Rectal smooth muscle tissue (tissue), 1 donor: ENCODE data around the gene SETX.

Experiments used
- H3K27ac ChIP-seq: one replicate; pipeline ENCODE4 v1.7.0; 2013; ENCODE audit warnings: low read depth, low read length, inconsistent platforms
- H3K27me3 ChIP-seq: one replicate; pipeline ENCODE4 v1.7.0; 2013; ENCODE audit warnings: low read length; ENCODE audit not compliant: control insufficient read depth, insufficient read depth
- H3K36me3 ChIP-seq: one replicate; pipeline ENCODE4 v1.7.0; 2013; ENCODE audit warnings: low read length; ENCODE audit not compliant: control insufficient read depth, insufficient read depth
- H3K4me1 ChIP-seq: one replicate; pipeline ENCODE4 v1.7.0; 2013; ENCODE audit warnings: low read length; ENCODE audit not compliant: control insufficient read depth, insufficient read depth
- H3K4me3 ChIP-seq: one replicate; pipeline ENCODE4 v1.7.0; 2013; ENCODE audit warnings: low read length
- H3K9ac ChIP-seq: one replicate; pipeline ENCODE4 v1.7.0; 2013; ENCODE audit warnings: low read length

Gene SETX

DNA sequence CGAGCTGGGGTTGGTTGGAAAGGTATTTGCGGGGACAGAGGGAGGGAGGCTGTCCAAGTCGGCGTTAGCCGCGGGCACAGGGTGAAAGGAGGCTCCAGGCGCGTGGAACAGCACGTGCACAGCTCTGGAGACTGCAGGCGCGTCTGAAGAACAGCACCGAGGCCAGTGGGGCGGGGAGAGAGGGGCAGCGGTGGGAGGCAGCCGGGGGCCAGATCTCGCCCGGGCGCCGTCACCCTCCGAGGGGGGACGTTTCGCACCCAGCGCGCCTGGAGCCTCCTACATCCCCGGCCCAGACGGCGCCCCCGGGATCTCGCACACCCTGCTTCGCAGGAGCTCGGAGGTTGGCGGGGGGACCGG, 113.3 kb downstream of the SETX start:
- Histone ChIP-seq H3K36me3 (no peaks in the 10 kb centered on the region), H3K4me1 (no peaks in the 10 kb centered on the region), H3K9ac (no peak overlapping the region), H3K27me3 (no peaks in the 10 kb centered on the region), H3K27ac (no peak overlapping the region), H3K4me3 (peak overlapping the region; percentile 82)

DNA sequence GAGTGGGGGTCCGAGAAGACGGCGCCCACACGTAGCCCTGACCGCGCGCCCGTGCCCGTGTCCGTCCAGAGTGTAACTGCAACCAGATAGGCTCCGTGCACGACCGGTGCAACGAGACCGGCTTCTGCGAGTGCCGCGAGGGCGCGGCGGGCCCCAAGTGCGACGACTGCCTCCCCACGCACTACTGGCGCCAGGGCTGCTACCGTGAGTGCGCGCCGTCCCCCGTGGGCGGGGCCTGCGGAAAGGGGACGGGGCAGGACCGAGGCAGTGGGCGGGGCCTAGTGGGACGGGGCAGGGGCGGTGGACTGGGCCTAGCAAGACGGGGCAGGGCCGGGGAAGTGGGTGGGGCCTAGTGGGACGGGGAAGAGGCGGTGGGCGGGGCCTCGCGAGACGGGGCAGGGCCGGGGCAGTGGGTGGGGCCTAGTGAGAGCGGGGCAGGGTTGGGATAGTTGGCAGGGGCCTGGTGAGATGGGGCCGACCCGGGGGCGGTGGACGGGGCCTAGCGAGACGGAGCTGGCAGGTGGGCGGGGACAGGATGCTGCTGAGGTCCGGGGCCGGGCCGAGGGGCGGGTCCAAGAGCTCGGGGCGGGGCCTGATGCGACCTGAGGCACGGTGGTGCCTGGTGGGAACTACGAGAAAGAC, 113.8 kb downstream of the SETX start:
- Histone ChIP-seq H3K4me3 (peak overlapping the region; percentile 82), H3K27ac (no peak overlapping the region), H3K36me3 (no peaks in the 10 kb centered on the region), H3K9ac (no peak overlapping the region), H3K27me3 (no peaks in the 10 kb centered on the region), H3K4me1 (no peaks in the 10 kb centered on the region)

DNA sequence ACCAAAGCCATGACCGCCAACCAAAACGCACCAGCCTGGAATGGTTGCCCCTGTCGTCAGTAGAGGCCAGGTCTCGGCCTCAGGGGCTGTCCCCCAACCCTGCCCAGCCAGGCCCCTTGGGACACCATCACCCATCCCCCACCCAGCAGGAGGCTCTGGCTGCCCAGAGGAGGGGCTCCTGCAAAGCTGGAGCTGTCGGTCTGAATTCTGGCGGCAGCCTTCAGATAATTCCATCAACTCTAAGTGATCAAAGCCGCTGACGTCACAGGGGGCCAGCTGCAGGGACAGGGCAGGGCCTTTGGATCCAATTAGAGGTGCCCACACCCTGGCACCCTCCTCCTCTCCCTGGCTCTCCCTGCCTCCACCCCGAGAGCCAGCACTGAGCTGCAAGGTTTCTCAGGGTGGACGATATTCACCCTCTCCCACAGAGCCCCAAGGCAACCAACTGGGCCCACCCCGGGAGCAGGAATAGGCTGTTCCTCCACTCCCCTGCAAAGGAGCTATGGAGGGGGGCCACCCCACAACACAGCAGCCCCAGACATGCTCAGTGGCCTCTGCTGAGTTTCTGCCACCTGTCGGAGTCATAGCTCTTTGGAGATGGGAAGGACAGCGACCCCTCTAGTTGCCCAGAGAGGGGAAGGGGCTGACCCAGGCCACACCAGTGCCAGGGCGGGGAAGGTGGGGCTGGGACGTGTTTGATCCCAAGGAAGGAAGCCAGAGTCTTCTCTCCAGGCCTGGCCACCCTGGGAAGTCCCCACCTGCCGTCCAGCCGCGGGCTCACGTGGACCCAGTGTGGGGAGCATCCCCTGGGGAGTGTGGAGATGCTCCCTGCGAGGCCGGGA, 114.6 kb downstream of the SETX start:
- Histone ChIP-seq H3K9ac (no peak overlapping the region), H3K27me3 (no peaks in the 10 kb centered on the region), H3K4me3 (peak overlapping the region; percentile 47), H3K4me1 (no peaks in the 10 kb centered on the region), H3K36me3 (no peaks in the 10 kb centered on the region), H3K27ac (no peak overlapping the region)

DNA sequence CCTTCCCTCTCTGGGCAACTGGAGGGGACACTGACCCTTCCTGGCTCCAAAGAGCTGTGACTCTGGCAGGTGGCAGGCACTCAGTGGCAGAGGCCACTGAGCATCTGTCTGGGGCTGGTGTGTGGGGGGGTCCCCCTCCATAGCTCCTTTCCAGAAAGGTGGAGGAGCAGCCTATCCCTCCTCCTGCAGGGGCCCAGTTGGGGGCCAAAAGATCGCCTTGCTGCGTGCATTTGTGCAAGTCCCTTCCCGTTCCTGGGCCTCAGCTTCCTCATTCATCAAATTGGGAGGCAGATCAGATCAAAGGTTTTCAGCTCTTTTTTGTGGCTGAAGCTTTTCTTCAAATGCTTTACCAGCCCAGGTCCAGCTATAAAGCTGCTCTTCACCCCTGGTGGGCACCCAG, 115.3 kb downstream of the SETX start:
- Histone ChIP-seq H3K27me3 (no peaks in the 10 kb centered on the region), H3K4me3 (no peak overlapping the region), H3K36me3 (no peaks in the 10 kb centered on the region), H3K27ac (no peak overlapping the region), H3K9ac (no peak overlapping the region), H3K4me1 (no peaks in the 10 kb centered on the region)

DNA sequence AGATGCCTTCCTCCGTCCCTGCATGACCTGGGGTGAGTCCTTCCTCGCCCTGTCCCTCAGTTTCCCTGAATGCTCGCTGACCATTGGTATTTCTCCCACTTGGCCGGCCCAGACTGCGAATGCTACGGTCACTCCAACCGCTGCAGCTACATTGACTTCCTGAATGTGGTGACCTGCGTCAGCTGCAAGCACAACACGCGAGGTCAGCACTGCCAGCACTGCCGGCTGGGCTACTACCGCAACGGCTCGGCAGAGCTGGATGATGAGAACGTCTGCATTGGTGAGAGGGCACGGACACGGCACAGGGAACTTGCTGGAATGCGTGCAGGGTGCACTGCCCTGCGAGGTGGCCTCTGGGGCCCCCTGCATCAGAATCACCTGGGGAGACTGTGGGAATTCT, 115.8 kb downstream of the SETX start:
- H3K27me3 ChIP-seq: no peaks in the 10 kb centered on the region
- H3K36me3 ChIP-seq: no peaks in the 10 kb centered on the region
- H3K27ac ChIP-seq: no peak overlapping the region
- H3K4me3 ChIP-seq: no peak overlapping the region
- no peak overlapping the region for H3K9ac ChIP-seq
- no peaks in the 10 kb centered on the region for H3K4me1 ChIP-seq

DNA sequence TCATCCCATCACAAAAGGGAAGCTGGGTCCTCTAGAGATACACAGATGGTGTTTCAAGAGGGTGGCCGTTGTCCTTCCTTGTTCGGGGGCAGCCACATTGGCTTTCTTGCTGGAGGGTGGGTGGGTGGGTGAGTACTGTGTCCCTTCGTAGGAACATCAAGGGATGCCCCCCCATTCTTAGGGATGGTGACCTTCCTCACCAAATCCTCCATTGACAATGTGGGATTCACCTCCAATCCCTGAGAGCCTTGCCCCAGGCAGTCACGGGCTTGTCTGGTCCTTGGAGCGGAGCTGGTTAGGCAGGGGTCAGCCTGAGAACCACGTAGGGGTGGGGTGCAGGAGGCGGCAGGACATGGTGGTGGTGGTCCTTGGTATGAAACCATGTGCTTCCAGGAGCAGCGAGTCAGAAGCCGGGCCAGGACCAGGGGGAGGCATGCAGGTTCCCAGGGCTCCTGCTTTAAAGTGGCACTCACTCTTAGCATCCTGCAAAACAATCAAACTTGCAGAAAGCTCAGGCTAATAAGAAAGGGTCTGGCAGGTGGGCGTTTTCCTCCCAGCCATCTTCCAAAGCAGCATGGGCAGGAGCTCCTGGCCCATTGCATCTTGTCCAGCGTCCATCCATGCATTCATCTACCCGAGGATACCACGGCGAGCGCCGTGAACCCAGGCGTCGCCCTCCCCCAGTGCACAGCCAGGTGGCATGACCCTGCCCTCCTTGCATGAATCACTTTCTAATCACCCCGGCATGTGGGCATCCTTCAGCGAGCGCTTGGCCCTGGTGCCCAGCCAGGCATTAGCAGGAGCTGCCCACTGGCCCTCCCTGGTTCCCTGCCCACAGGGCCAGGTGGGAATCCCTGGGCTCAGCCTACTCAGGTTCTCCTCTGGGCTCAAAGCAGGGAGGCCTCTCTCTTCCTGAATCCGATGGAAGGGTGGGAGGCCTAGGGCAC, 116.5 kb downstream of the SETX start:
- Histone ChIP-seq H3K27me3 (no peaks in the 10 kb centered on the region), H3K4me3 (no peak overlapping the region), H3K36me3 (no peaks in the 10 kb centered on the region), H3K4me1 (no peaks in the 10 kb centered on the region), H3K27ac (no peak overlapping the region), H3K9ac (no peak overlapping the region)

DNA sequence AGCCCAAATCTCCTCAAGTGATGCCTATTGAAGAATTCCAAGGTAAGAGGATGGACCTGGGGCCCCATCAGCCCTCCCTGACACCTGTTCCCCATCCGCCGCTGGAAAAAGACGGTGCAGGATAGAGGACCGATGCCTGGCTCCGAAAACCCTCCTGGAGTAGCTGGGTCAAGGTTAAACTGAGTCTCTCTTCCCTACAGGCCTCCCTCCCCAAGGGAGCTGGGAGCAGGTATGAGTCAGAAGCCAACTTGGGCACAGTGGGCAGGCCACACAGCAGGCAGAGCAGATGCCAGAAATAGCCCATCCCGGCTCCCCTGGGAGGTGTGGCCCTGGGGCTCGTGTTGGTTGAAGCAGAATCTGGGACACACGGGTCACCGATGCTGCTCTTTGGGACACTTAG, 117.3 kb downstream of the SETX start:
- Histone ChIP-seq H3K4me3 (no peak overlapping the region), H3K9ac (no peak overlapping the region), H3K27ac (no peak overlapping the region)

DNA sequence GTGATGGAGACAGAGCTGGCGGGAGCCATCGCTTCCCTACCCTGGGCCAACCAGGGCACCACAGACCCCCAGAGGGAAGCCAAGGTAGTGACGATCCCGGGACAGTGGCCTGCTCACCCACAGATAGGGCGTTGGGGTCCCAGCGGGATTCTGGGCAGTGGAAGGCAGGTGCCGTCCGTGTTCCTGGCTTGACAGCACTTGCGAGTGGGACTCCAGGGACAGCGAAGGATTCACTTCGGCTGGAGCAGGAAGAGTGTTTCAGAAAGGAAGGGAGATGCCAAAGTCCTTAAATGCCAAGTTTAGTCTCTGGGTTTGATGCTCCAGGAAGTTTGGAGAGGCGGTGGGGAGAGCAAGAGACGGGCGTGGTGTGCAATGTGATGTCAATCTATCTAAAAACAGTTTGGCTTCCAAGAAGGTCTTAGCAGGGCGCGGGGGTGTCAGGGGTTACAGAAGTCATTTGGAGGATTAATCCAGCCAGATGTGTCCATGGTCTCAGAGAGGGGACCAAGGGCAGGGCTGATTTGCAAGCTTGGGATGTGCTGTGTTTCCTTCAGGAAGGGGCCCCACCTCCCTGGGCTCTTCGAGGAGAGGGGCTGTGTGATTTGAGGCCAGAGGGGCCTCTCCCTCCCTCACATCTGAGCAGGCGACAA, 118.0 kb downstream of the SETX start:
- no peak overlapping the region for H3K4me3 ChIP-seq
- no peak overlapping the region for H3K27ac ChIP-seq
- no peaks in the 10 kb centered on the region for H3K36me3 ChIP-seq
- H3K9ac ChIP-seq: no peak overlapping the region
- no peaks in the 10 kb centered on the region for H3K27me3 ChIP-seq
- no peaks in the 10 kb centered on the region for H3K4me1 ChIP-seq

More for the DNA sequence above, 117.3 kb downstream of the SETX start:
- Histone ChIP-seq H3K27me3 (no peaks in the 10 kb centered on the region), H3K4me1 (no peaks in the 10 kb centered on the region), H3K36me3 (no peaks in the 10 kb centered on the region)

DNA sequence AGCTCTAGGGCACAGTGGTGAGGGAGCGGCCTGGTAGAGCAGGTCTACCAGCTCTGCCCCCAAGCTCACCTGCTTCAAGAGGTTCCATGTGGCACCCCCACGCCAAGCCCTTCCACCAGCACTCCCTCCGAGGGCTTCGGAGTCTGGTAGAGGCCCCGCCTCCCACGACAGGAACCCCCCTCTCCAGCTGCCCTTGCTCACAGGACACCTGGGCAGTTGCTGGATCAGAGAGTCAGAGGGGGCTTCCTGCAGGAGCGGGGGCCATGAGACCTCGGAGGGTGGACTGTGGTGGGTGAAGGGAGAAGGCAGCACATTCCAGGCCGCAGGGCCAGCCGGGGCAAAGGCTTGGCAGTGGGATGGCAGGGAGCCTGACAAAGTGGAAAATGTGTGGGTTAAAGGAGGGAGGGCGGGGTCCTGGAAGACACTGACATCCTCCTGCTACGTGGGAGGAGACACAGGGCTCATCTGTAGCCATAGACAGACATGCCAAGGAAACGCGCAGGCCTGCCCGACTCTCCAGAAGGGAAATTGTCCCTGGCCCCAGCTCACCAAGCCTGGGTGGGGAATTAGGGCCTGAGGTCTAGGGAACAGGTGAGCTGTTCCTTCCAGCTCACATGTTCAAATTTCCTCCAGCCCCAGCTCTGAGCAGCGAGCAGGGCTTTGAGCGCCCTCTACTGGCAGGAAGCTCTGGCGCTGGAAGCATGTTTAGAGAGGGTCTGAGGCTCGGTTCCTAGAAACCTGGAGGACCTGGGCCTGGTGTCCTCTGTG, 118.7 kb downstream of the SETX start:
- Histone ChIP-seq H3K9ac (no peak overlapping the region), H3K27ac (no peak overlapping the region), H3K4me1 (no peaks in the 10 kb centered on the region), H3K36me3 (no peaks in the 10 kb centered on the region), H3K27me3 (no peaks in the 10 kb centered on the region), H3K4me3 (no peak overlapping the region)

DNA sequence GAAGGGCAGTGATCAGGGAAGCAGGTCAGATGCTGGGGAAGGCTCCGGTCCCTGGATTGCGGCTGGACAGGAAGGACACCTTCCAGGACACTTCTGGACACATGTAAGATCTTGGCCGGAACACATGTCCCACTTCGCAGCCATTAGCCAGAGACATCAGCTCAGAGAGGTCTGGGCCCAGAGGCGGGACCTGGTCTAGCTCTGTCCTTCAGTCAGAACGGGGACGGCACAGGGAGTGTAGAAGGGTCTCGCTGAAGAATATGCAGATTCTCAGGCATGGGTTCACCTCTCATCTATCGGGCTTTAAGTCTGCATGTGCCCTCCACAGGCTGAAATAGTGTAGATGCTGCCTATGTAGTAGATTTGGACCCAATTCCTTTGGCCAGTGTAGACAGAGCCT, 119.7 kb downstream of the SETX start:
- H3K27ac ChIP-seq: no peak overlapping the region
- peaks cover under 1% of the 10 kb centered on the region for H3K27me3 ChIP-seq
- no peaks in the 10 kb centered on the region for H3K4me1 ChIP-seq
- no peak overlapping the region for H3K4me3 ChIP-seq
- H3K9ac ChIP-seq: no peak overlapping the region
- no peaks in the 10 kb centered on the region for H3K36me3 ChIP-seq

DNA sequence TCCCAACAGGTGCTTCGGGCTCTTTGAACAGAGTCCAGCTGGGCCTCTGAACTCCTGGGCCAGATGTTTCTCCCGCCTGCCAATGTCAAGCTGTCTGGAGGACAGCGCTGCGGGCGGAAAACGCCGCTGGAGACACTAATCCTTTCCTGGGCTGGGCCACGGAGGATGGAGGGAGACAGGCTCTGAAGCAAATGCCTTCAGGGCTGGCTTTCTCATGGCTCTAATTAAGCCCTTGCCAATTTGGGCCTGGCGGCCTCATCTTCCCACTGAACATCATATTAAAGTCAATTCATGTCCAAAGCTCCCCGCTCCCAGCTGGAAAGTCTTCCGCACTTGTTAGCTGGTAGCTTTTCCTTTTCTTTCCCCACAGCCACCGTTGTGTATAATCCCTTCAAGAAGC, 120.3 kb downstream of the SETX start:
- no peaks in the 10 kb centered on the region for H3K4me1 ChIP-seq
- H3K27me3 ChIP-seq: peaks cover 6% of the 10 kb centered on the region
- H3K9ac ChIP-seq: no peak overlapping the region

More for the DNA sequence above, 120.3 kb downstream of the SETX start:
- H3K27ac ChIP-seq: no peak overlapping the region
- H3K36me3 ChIP-seq: no peaks in the 10 kb centered on the region
- H3K4me3 ChIP-seq: no peak overlapping the region
